GM12892 (cell line): ENCODE data around the gene LGR4.

ENCODE experiments used
- POLR2A ChIP-seq: IDR thresholded peaks from 2 replicates; pipeline ENCODE4 v1.6.1; 2011; ENCODE audit warnings: low read depth, low read length, control low read depth
- POLR2AphosphoS5 ChIP-seq: IDR thresholded peaks from 2 replicates; pipeline ENCODE4 v1.6.1; 2011; ENCODE audit warnings: low read depth, low read length, control low read depth
- TAF1 ChIP-seq: IDR thresholded peaks from 2 replicates; pipeline ENCODE4 v1.6.1; 2011; ENCODE audit warnings: low read depth, mild to moderate bottlenecking, control low read depth, low read length, borderline replicate concordance

DNA sequence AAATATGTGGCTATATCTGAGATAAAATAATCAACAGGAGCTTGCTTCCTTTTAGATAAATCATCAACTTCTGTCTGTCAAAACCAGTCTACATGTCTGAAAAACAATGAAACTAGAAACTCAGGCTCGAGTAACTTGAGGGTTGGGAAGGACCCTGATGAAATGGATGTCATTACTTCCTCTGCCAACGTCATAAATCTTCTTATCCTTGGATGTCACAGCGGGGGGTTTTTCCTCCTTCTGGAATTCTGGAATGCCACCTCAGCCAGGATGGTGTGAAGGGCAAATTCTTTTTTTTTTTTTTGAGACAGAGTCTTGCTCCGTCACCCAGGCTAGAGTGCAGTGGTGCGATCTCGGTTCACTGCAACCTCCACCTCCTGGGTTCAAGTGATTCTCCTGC is 13.4 kb downstream of the LGR4 start:
- TF ChIP-seq POLR2A (no peak), POLR2AphosphoS5 (no peak), TAF1 (no peak)
